Panc1 (cell line): Measurements from ENCODE around the gene KLF11. TPM values are rescaled to one million over a fixed set of nuclear protein-coding genes. Genes with fewer than 3 reads are reported as not detected.

ENCODE experiments used
- ATAC-seq: fragments of 200-7000 bp; cut with Tn5 transposase; 2 replicates; pipeline ENCODE4 v1.9.1; 2020; ENCODE audit warnings: mild to moderate bottlenecking, moderate library complexity
- BruUV-seq: library from RNA; stranded (reverse); fragments of 400-500 nt; replicated peaks from 2 replicates; lab custom pipeline; 2021; lab: Mats Ljungman, UMichigan
- CTCF ChIA-PET: fragments of 300-600 bp; sonication (Branson Sonifier 250); formaldehyde crosslinking; loops from one replicate; lab custom pipeline; 2022; ENCODE audit warnings: antibody characterized with exemption; lab: Charles Lee
- POLR2A ChIA-PET: fragments of 300-600 bp; sonication (Branson Sonifier 250); formaldehyde crosslinking; loops from one replicate; lab custom pipeline; 2022; ENCODE audit warnings: antibody characterized with exemption; lab: Charles Lee
- DNase-seq: peaks from one replicate; pipeline ENCODE4 v3.0.0-alpha.2; 2010; ENCODE audit warnings: low read depth, low spot score
- H3K27ac ChIP-seq: 2 replicates; pipeline ENCODE4 v1.5.1; 2011; ENCODE audit warnings: mild to moderate bottlenecking, low read length, inconsistent platforms
- H3K27me3 ChIP-seq: fragments of 200-500 bp; sonication (Bioruptor generic); 2 replicates; pipeline ENCODE4 v1.6.0; 2014; ENCODE audit warnings: low read length, inconsistent platforms; ENCODE audit not compliant: control insufficient read depth, insufficient read depth
- H3K36me3 ChIP-seq: fragments of 200-500 bp; sonication (Bioruptor generic); 2 replicates; pipeline ENCODE4 v1.5.1; 2014; ENCODE audit warnings: inconsistent platforms, mild to moderate bottlenecking, low read length, moderate library complexity; ENCODE audit not compliant: control insufficient read depth, insufficient read depth
- H3K4me1 ChIP-seq: 2 replicates; pipeline ENCODE4 v1.5.1; 2011; ENCODE audit warnings: inconsistent platforms, mild to moderate bottlenecking, low read length, moderate library complexity; ENCODE audit not compliant: control insufficient read depth, insufficient read depth
- H3K4me3 ChIP-seq, 2 experiments: 2 replicates each; pipeline ENCODE4 v1.5.1; 2011 to 2012; ENCODE audit warnings: low read depth in 2 of 2, low read length in 2 of 2, mild to moderate bottlenecking in 2 of 2, inconsistent platforms in 1 of 2, moderate library complexity in 1 of 2
- H3K9me3 ChIP-seq: fragments of 200-500 bp; sonication (Bioruptor generic); 2 replicates; pipeline ENCODE4 v1.5.1; 2014; ENCODE audit warnings: low read depth, mild to moderate bottlenecking, inconsistent platforms, low read length, moderate library complexity; ENCODE audit not compliant: control insufficient read depth, insufficient read depth
- CTCF ChIP-seq: fragments of 450-650 bp; IDR thresholded peaks from 2 replicates; pipeline ENCODE4 v1.5.1; 2017; ENCODE audit warnings: mild to moderate bottlenecking
- POLR2AphosphoS5 ChIP-seq: IDR thresholded peaks from 2 replicates; pipeline ENCODE4 v1.6.1; 2012; ENCODE audit warnings: mild to moderate bottlenecking, low read depth, low read length, moderate library complexity
- REST ChIP-seq, 2 experiments: IDR thresholded peaks; 2 replicates each; pipeline ENCODE4 v1.6.1; 2011 to 2012; ENCODE audit warnings: low read depth in 2 of 2, control low read depth in 1 of 2, low read length in 1 of 2, mild to moderate bottlenecking in 1 of 2, moderate library complexity in 1 of 2; ENCODE audit not compliant: insufficient read depth in 1 of 2
- SIN3A ChIP-seq: IDR thresholded peaks from 2 replicates; pipeline ENCODE4 v1.6.1; 2012; ENCODE audit warnings: low read depth, mild to moderate bottlenecking, low read length, moderate library complexity, borderline replicate concordance; ENCODE audit not compliant: insufficient read depth
- TCF7L2 ChIP-seq: IDR thresholded peaks from 2 replicates; pipeline ENCODE4 v1.6.1; 2011; ENCODE audit warnings: mild to moderate bottlenecking, low read depth, low read length, inconsistent platforms
- in situ Hi-C: cut with HindIII; loops from 2 replicates; pipeline ENCODE4 v1.10.0; 2016; ENCODE audit warnings: low sequenced_read_pairs, low pct_unique_long_range_greater_than_20kb
- intact Hi-C: fragments of 100-400 bp; cut with micrococcal nuclease; formaldehyde crosslinking; loops from one replicate; pipeline ENCODE4 v1.10.0; 2022; ENCODE audit not compliant: unreplicated experiment
- total RNA-seq: library from RNA; stranded (reverse); gene quantifications from one replicate; pipeline ENCODE4 v1.2.1, GENCODE V29; 2021; ENCODE audit not compliant: unreplicated experiment

KLF11 gene
- total RNA-seq, 1 experiment from 2014 or later: 23.7 TPM

- CTCF ChIA-PET: interaction anchor here (0.7 kb wide), 1 partner anchor 78 kb away, joined by 3 read pairs; no protein-coding TSS in a partner anchor
- POLR2A ChIA-PET: no interaction called here
- ATAC-seq (no peak), DNase-seq (no peak)
- H3K27me3 ChIP-seq: no peaks in the 10 kb centered on the region
- H3K27ac ChIP-seq: no peak overlapping the region
- in situ Hi-C loops (no loop called here), intact Hi-C loops (no loop called here)
- peaks cover 19% of the 10 kb centered on the region for H3K4me1 ChIP-seq
- H3K36me3 ChIP-seq: peaks cover 13% of the 10 kb centered on the region
- no TSS peak for BruUV-seq
- TF ChIP-seq TCF7L2: no peak
- no peak for TF ChIP-seq REST (IDR thresholded peaks at IDR 0.05; ENCODE audit: insufficient read depth in 1 of 2, low read depth in 2 of 2, low read length in 1 of 2)
- TF ChIP-seq POLR2AphosphoS5: no peak
- no peak for TF ChIP-seq CTCF
- TF ChIP-seq SIN3A: no peak
- no peaks in the 10 kb centered on the region for H3K9me3 ChIP-seq
- H3K4me3 ChIP-seq: no peak overlapping the region
Observed at GRCh38 chr2:10054976-10055375, 11.6 kb downstream of the KLF11 start.

GRCh38 chr2:10056439-10056838 lies 13.1 kb downstream of the KLF11 start:
- DNase-seq (no peak), ATAC-seq (no peak)
- peaks cover 19% of the 10 kb centered on the region for H3K4me1 ChIP-seq
- peaks cover 13% of the 10 kb centered on the region for H3K36me3 ChIP-seq
- H3K9me3 ChIP-seq: no peaks in the 10 kb centered on the region
- ChIA-PET CTCF (interaction anchor here (2.1 kb wide), 1 partner anchor 72 kb away, joined by 9 read pairs; no protein-coding TSS in a partner anchor), POLR2A (no interaction called here)
- H3K27ac ChIP-seq: no peak overlapping the region
- H3K4me3 ChIP-seq: no peak overlapping the region
- in situ Hi-C loops: no loop called here
- no peak for TF ChIP-seq TCF7L2
- TF ChIP-seq REST (IDR thresholded peaks at IDR 0.05; ENCODE audit: insufficient read depth in 1 of 2, low read depth in 2 of 2, low read length in 1 of 2): no peak
- TF ChIP-seq SIN3A: no peak
- no peak for TF ChIP-seq CTCF
- no peak for TF ChIP-seq POLR2AphosphoS5
- no TSS peak for BruUV-seq
- H3K27me3 ChIP-seq: no peaks in the 10 kb centered on the region
- intact Hi-C loops: no loop called here
